Muscle layer of colon (tissue), 2 donors: ENCODE measurements around the gene SCN8A.

Experiments
- H3K27ac ChIP-seq: one replicate; pipeline ENCODE4 v1.7.0; 2013; ENCODE audit warnings: low read depth, mild to moderate bottlenecking, low read length, moderate library complexity
- H3K27me3 ChIP-seq, 2 donors: one replicate each; pipeline ENCODE4 v1.7.0; 2013; ENCODE audit warnings: low read length in 2 of 2, mild to moderate bottlenecking in 2 of 2; ENCODE audit not compliant: insufficient read depth in 2 of 2, control insufficient read depth in 1 of 2
- H3K36me3 ChIP-seq: one replicate; pipeline ENCODE4 v1.7.0; 2013; ENCODE audit warnings: mild to moderate bottlenecking, low read length; ENCODE audit not compliant: insufficient read depth
- H3K4me1 ChIP-seq: one replicate; pipeline ENCODE4 v1.7.0; 2013; ENCODE audit warnings: mild to moderate bottlenecking, low read length; ENCODE audit not compliant: insufficient read depth
- H3K4me3 ChIP-seq, 2 donors: one replicate each; pipeline ENCODE4 v1.7.0; 2013; ENCODE audit warnings: low read length in 2 of 2, low read depth in 1 of 2, mild to moderate bottlenecking in 1 of 2, moderate library complexity in 1 of 2
- H3K9ac ChIP-seq: one replicate; pipeline ENCODE4 v1.7.0; 2013; ENCODE audit warnings: low read length
- H3K9me3 ChIP-seq: one replicate; pipeline ENCODE4 v1.7.0; 2013; ENCODE audit warnings: mild to moderate bottlenecking, low read length
- donor health status: abdominal sarcoma.
- donor health status: Adenocarcinoma of cecum.

The SCN8A gene

DNA sequence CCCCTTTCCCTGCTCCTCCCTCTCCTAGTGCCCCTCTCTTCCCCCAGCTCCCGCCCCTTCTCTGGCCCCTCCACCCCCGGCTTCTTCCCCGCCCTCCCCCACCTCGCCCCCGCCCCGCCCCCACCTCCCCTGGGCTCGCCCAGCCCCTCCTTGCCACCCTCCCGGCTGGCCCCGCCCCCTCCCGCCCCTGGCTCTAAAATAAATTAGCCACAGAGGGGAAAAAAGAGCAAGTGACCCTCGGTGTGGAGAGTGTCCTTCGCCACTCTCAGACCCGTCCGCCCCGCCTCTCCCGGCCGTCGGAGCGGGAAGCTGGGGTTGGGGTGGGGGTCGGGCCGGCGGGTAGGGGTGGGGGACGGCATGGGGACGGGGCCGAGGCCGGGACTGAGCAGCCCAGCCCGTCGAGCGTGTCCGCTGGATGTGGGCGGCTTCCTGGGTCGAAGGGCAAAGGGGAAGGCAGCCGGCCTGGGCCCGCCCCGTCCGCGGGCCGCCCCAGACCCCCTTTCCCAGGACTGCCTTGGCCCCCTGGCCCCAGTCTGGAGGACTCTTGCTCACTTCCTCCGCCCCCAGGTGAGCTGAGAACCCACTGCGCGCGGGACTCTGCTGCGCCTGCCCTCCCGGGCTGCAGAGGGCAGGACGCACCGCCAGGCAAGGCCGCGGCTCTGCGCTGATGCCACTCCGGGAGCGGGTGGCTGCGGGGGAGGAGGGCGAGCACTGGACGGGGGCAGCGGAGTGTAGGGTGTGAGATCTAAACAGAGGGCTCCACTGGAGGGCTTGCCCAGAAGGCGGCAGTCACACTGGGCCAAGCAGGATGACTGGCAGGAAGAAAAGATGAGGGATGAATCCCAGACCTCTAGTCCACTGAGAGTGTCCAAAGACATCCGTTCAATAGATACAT, 258.1 kb downstream of the SCN8A start:
- H3K36me3 ChIP-seq = no peaks in the 10 kb centered on the region
- H3K4me1 ChIP-seq = peaks cover 14% of the 10 kb centered on the region
- H3K27me3 ChIP-seq = peaks cover 29 to 46% of the 10 kb centered on the region in 2 donors
- H3K9me3 ChIP-seq = no peaks in the 10 kb centered on the region
- no peak overlapping the region for H3K27ac ChIP-seq
- H3K9ac ChIP-seq = no peak overlapping the region
- no peak overlapping the region for H3K4me3 ChIP-seq

GRCh38 chr12:51850081-51850964, 259.3 kb downstream of the SCN8A start:
- H3K27me3 ChIP-seq = peaks cover 17 to 34% of the 10 kb centered on the region in 2 donors
- H3K4me3 ChIP-seq = no peak overlapping the region
- H3K36me3 ChIP-seq = no peaks in the 10 kb centered on the region
- H3K9me3 ChIP-seq = no peaks in the 10 kb centered on the region
- H3K27ac ChIP-seq = no peak overlapping the region
- H3K4me1 ChIP-seq = peaks cover 14% of the 10 kb centered on the region
- H3K9ac ChIP-seq = no peak overlapping the region

DNA sequence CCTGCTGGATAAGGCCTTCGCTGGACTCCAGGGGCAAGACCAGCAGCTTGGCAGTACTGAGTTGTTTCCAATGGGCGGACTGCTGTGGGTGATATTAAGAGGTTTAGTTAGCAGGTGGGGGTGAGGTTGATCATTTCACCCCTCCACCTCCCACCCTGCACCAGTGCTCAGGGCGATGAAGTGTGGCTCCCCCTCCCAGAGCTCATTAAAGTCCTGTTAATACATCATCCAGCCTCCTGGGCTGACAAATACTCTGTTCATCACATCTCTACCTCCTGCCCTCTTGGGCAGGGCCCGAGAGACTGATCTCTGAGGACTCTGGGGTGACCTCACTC, 259.9 kb downstream of the SCN8A start:
- no peaks in the 10 kb centered on the region for H3K9me3 ChIP-seq
- no peak overlapping the region for H3K4me3 ChIP-seq
- no peak overlapping the region for H3K27ac ChIP-seq
- H3K36me3 ChIP-seq = no peaks in the 10 kb centered on the region
- H3K27me3 ChIP-seq = peaks cover 12 to 28% of the 10 kb centered on the region in 2 donors
- H3K4me1 ChIP-seq = peaks cover 14% of the 10 kb centered on the region
- H3K9ac ChIP-seq = no peak overlapping the region

- Histone ChIP-seq H3K27ac (no peak overlapping the region), H3K9ac (no peak overlapping the region), H3K9me3 (no peaks in the 10 kb centered on the region), H3K36me3 (no peaks in the 10 kb centered on the region), H3K4me1 (peaks cover 7% of the 10 kb centered on the region), H3K4me3 (no peak overlapping the region), H3K27me3 (peaks cover 5 to 21% of the 10 kb centered on the region in 2 donors)
These were observed 260.5 kb downstream of the SCN8A start for GRCh38 chr12:51851413-51852124.

DNA sequence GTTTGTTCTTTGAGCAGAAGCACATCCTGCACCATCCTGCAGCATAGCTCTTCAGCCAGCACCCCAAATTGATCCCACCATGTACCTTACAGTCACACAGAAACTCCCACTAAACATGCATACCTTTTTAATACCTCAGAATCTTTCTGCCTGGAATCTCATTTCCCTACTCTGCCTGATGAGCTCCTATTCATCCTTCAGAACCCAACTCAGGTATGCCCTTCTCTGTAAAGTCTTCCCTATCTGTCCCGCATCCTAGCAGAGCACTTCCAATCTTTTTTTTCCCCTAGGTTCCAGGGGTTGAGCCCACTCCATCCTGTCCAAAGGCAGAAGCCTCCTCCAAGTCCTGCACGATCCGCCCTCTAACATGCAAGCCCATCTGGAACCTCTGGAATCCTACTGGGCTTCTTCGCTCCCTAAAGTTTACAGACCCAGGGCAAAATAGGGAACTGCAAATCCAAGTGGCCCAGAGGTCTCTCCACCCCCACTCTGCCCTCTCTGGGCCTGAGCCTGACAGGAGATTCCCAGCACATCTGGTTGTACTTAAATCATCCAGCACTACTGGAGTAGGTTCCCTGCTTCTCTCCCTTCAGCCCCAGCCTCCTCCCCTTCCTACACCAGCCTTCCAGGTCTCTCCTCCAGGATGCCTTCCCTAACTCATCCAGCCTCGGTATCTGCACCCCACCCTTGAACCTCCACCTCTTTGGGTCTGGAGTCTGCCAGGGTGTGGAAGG, 261.5 kb downstream of the SCN8A start:
- peaks cover 6% of the 10 kb centered on the region for H3K4me1 ChIP-seq
- H3K9me3 ChIP-seq = no peaks in the 10 kb centered on the region
- H3K27me3 ChIP-seq = peaks cover 0 to 11% of the 10 kb centered on the region in 2 donors
- no peak overlapping the region for H3K4me3 ChIP-seq
- H3K9ac ChIP-seq = no peak overlapping the region
- no peak overlapping the region for H3K27ac ChIP-seq
- no peaks in the 10 kb centered on the region for H3K36me3 ChIP-seq

DNA sequence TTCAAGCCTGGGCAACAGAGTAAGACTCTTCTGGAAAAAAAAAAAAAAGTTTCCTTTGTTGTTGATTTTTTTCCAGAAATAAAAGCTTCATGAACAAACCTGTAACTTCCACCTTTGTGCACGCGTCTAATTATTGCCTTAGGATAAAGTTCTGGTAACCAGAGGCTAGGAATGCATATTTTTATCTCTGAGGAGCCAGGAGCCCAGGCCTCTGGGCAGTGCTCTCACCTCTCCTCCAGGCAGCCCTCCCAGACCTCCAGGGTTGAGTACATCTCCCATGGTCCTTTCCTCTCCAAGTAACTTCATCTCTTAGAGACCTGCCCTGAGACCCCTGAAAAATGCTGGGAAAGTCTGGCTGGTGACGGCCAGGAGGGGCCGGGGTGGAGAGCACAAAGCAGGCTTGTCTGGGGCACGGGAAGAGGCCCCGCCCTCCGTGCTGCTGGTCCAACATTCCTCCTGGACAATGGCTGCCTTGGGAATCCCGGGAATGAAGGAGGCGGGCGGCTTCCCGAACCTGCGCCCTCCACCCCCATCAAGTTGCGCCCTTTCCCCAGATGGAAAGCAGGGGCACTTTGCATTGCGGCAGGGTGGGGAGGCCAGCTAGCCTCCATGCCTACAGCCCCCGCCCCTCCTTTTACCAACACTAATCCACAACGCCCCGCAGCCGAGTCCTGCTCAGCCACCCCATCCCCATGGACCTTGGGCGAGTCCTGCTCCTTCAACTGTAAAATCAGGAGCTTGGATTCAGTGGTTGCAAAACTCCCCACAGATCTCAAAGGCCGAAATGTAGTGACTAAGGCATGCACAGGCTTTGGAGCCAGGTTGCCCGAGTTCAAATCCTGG, 264.8 kb downstream of the SCN8A start:
- Histone ChIP-seq H3K4me3 (peak overlapping the region in 1 of 2 donors; percentile 7), H3K27ac (no peak overlapping the region), H3K9me3 (no peaks in the 10 kb centered on the region), H3K36me3 (no peaks in the 10 kb centered on the region), H3K4me1 (no peaks in the 10 kb centered on the region), H3K27me3 (peaks cover 0 to 6% of the 10 kb centered on the region in 2 donors), H3K9ac (no peak overlapping the region)

DNA sequence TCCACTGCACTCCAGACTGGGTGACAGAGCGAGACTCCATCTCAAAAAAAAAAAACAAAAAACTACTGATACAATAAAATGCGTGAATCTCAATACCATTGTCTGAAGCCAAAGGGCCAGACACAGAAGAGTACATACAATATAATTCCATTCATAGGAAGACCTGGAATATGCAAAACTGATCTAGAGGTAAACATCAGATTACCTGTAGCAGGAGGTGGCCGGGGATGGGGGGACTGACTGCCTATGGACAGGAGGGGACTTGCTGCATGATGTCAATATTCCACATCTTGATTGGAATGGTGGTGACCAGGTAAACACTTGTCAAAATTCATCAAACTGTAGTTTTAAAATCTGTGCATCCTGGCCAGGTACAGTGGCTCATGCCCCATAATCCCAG, 270.0 kb downstream of the SCN8A start:
- no peaks in the 10 kb centered on the region for H3K9me3 ChIP-seq
- no peaks in the 10 kb centered on the region for H3K36me3 ChIP-seq
- H3K4me3 ChIP-seq = no peak overlapping the region
- H3K27me3 ChIP-seq = peaks cover 4 to 38% of the 10 kb centered on the region in 2 donors
- peaks cover 7% of the 10 kb centered on the region for H3K4me1 ChIP-seq
- no peak overlapping the region for H3K9ac ChIP-seq
- H3K27ac ChIP-seq = no peak overlapping the region
